GM21723 (cell line): ENCODE measurements around the gene CPEB4.
A peak's percentile ranks its signal among the peaks of the same experiment; 100 is the strongest.

Experiments
- ATAC-seq: cut with Tn5 transposase; IDR thresholded peaks from one replicate; pipeline ENCODE4 v1.9.1; 2021; ENCODE audit warnings: mild to moderate bottlenecking, moderate library complexity; ENCODE audit not compliant: unreplicated experiment

CPEB4 gene

GRCh38 chr5:173910215-173910614, 22.1 kb downstream of the CPEB4 start:
- no peak for ATAC-seq

- ATAC-seq = no peak
Measured at GRCh38 chr5:173911623-173912022, 23.5 kb downstream of the CPEB4 start.

- ATAC-seq = no peak
Measured at GRCh38 chr5:173913686-173914321, 25.7 kb downstream of the CPEB4 start.

GRCh38 chr5:173915310-173916014, 27.3 kb downstream of the CPEB4 start:
- ATAC-seq = no peak

GRCh38 chr5:173916233-173916632, 28.1 kb downstream of the CPEB4 start:
- no peak for ATAC-seq

GRCh38 chr5:173917788-173918786, 29.9 kb downstream of the CPEB4 start:
- ATAC-seq = peak; percentile 93

- no peak for ATAC-seq
Measured at GRCh38 chr5:173919443-173919842, 31.3 kb downstream of the CPEB4 start.

GRCh38 chr5:173920024-173920753, 32.0 kb downstream of the CPEB4 start:
- ATAC-seq = no peak

GRCh38 chr5:173920866-173921555, 32.9 kb downstream of the CPEB4 start:
- ATAC-seq = no peak

GRCh38 chr5:173922527-173922926, 34.4 kb downstream of the CPEB4 start:
- no peak for ATAC-seq

GRCh38 chr5:173923218-173924095, 35.3 kb downstream of the CPEB4 start:
- no peak for ATAC-seq

GRCh38 chr5:173924899-173925298, 36.8 kb downstream of the CPEB4 start:
- no peak for ATAC-seq

GRCh38 chr5:173925449-173926071, 37.4 kb downstream of the CPEB4 start:
- ATAC-seq = no peak

GRCh38 chr5:173926359-173926758, 38.2 kb downstream of the CPEB4 start:
- no peak for ATAC-seq

- no peak for ATAC-seq
Measured at GRCh38 chr5:173928871-173929574, 40.9 kb downstream of the CPEB4 start.

GRCh38 chr5:173932695-173933139, 44.6 kb downstream of the CPEB4 start:
- ATAC-seq = no peak

GRCh38 chr5:173933901-173934300, 45.8 kb downstream of the CPEB4 start:
- no peak for ATAC-seq

GRCh38 chr5:173935396-173935795, 47.2 kb downstream of the CPEB4 start:
- ATAC-seq = no peak
